GM10266 (cell line): Measurements from ENCODE around the gene NTN3.
A peak's percentile ranks its signal among the peaks of the same experiment; 100 is the strongest.

Experiments
- DNase-seq: peaks from one replicate; pipeline ENCODE4 v3.0.0; 2012; ENCODE audit errors: extremely low spot score
- CTCF ChIP-seq: IDR thresholded peaks from 2 replicates; pipeline ENCODE4 v1.5.1; 2012; ENCODE audit warnings: mild to moderate bottlenecking, low read depth; ENCODE audit not compliant: control insufficient read depth, insufficient read depth; ENCODE audit errors: missing control alignments

NTN3 gene

GRCh38 chr16:2500430-2500917 is 29.4 kb downstream of the NTN3 start:
- DNase-seq: no peak
- no peak for TF ChIP-seq CTCF

GRCh38 chr16:2500918-2501750 is 30.0 kb downstream of the NTN3 start:
- TF ChIP-seq CTCF: peak; percentile 97
- DNase-seq: peak; percentile 88

GRCh38 chr16:2501946-2502895 is 31.1 kb downstream of the NTN3 start:
- DNase-seq: no peak
- TF ChIP-seq CTCF: no peak

GRCh38 chr16:2505695-2506094 is 34.6 kb downstream of the NTN3 start:
- DNase-seq: no peak
- TF ChIP-seq CTCF: no peak

GRCh38 chr16:2507052-2507659 is 36.1 kb downstream of the NTN3 start:
- peak; percentile 22 for TF ChIP-seq CTCF
- peak; percentile 77 for DNase-seq

GRCh38 chr16:2507665-2508064 is 36.6 kb downstream of the NTN3 start:
- DNase-seq: no peak
- no peak for TF ChIP-seq CTCF
